Measurements from ENCODE around the gene SH2B3.

The SH2B3 gene

GRCh38 chr12:111408686-111409402, 3.1 kb downstream of the SH2B3 start:
- DNase-seq (ENCODE audit: low read depth, low spot score), result no peak

GRCh38 chr12:111409403-111409779, 3.7 kb downstream of the SH2B3 start:
- DNase-seq (ENCODE audit: low read depth, low spot score), result no peak

- no peak for DNase-seq (ENCODE audit: low read depth, low spot score)
These were observed 4.2 kb downstream of the SH2B3 start for GRCh38 chr12:111409780-111410430.

- no peak for DNase-seq (ENCODE audit: low read depth, low spot score)
These were observed 4.9 kb downstream of the SH2B3 start for GRCh38 chr12:111410431-111411184.

GRCh38 chr12:111411185-111411764, 5.6 kb downstream of the SH2B3 start:
- no peak for DNase-seq (ENCODE audit: low read depth, low spot score)

- DNase-seq (ENCODE audit: low read depth, low spot score), result no peak
These were observed 6.5 kb downstream of the SH2B3 start for GRCh38 chr12:111412007-111412829.

- no peak for DNase-seq (ENCODE audit: low read depth, low spot score)
These were observed 7.2 kb downstream of the SH2B3 start for GRCh38 chr12:111412830-111413441.

- DNase-seq (ENCODE audit: low read depth, low spot score), result no peak
These were observed 7.8 kb downstream of the SH2B3 start for GRCh38 chr12:111413442-111414086.

GRCh38 chr12:111414711-111415252, 9.1 kb downstream of the SH2B3 start:
- no peak for DNase-seq (ENCODE audit: low read depth, low spot score)

- no peak for DNase-seq (ENCODE audit: low read depth, low spot score)
These were observed 11.6 kb downstream of the SH2B3 start for GRCh38 chr12:111417290-111417689.

- DNase-seq (ENCODE audit: low read depth, low spot score), result no peak
These were observed 12.3 kb downstream of the SH2B3 start for GRCh38 chr12:111417784-111418593.

GRCh38 chr12:111418594-111418880, 12.8 kb downstream of the SH2B3 start:
- no peak for DNase-seq (ENCODE audit: low read depth, low spot score)

- no peak for DNase-seq (ENCODE audit: low read depth, low spot score)
These were observed 14.1 kb downstream of the SH2B3 start for GRCh38 chr12:111419784-111420183.

- no peak for DNase-seq (ENCODE audit: low read depth, low spot score)
These were observed 14.8 kb downstream of the SH2B3 start for GRCh38 chr12:111420494-111420893.

GRCh38 chr12:111424189-111424792, 18.6 kb downstream of the SH2B3 start:
- no peak for DNase-seq (ENCODE audit: low read depth, low spot score)

- no peak for DNase-seq (ENCODE audit: low read depth, low spot score)
These were observed 19.1 kb downstream of the SH2B3 start for GRCh38 chr12:111424793-111425251.

GRCh38 chr12:111425655-111426054, 19.9 kb downstream of the SH2B3 start:
- no peak for DNase-seq (ENCODE audit: low read depth, low spot score)

GRCh38 chr12:111426344-111427185, 20.8 kb downstream of the SH2B3 start:
- DNase-seq (ENCODE audit: low read depth, low spot score), result no peak

Data from smooth muscle cell of the brain vasculature (primary cell).